IMR-90 (cell line): ENCODE data around the gene CLASP1. TPM values are rescaled to one million over a fixed set of nuclear protein-coding genes. Genes with fewer than 3 reads are reported as not detected.

Experiments
- ATAC-seq: fragments of 200-7000 bp; cut with Tn5 transposase; 2 replicates; pipeline ENCODE4 v1.9.1; 2020; ENCODE audit warnings: low read depth, mild to moderate bottlenecking, moderate library complexity
- BruUV-seq: library from RNA; stranded (reverse); fragments of 400-500 nt; replicated peaks from 2 replicates; lab custom pipeline; 2021; lab: Mats Ljungman, UMichigan
- CTCF ChIA-PET: fragments of 300-600 bp; formaldehyde crosslinking; extraction: SDS; loops from one replicate; lab custom pipeline; 2021; ENCODE audit warnings: antibody characterized with exemption; lab: Yijun Ruan, JAX
- POLR2A ChIA-PET: fragments of 300-600 bp; sonication (Branson Sonifier 250); formaldehyde crosslinking; loops from one replicate; lab custom pipeline; 2022; ENCODE audit warnings: antibody characterized with exemption; ENCODE audit not compliant: unreplicated experiment; lab: Charles Lee
- DNase-seq: peaks from one replicate; pipeline ENCODE4 v3.0.0; 2013
- H2AFZ ChIP-seq: replicated peaks from 2 replicates; pipeline ENCODE3; 2013; ENCODE audit warnings: low read length, mild to moderate bottlenecking; ENCODE audit not compliant: poor library complexity
- H2AK5ac ChIP-seq: 2 replicates; pipeline ENCODE4 v1.6.1; 2013; ENCODE audit warnings: low read depth, low read length, inconsistent platforms
- H2AK9ac ChIP-seq: replicated peaks from 2 replicates; pipeline ENCODE3; 2013; ENCODE audit warnings: mild to moderate bottlenecking, low read depth, low read length, moderate library complexity; ENCODE audit not compliant: poor library complexity
- H2BK120ac ChIP-seq: 2 replicates; pipeline ENCODE4 v1.6.1; 2013; ENCODE audit warnings: low read depth, low read length, inconsistent platforms
- H2BK15ac ChIP-seq: 3 replicates; pipeline ENCODE4 v1.6.1; 2013; ENCODE audit warnings: low read depth, low read length, inconsistent platforms
- H2BK20ac ChIP-seq: 2 replicates; pipeline ENCODE4 v1.6.1; 2013; ENCODE audit warnings: low read depth, mild to moderate bottlenecking, inconsistent platforms, low read length, moderate library complexity
- H2BK5ac ChIP-seq: 2 replicates; pipeline ENCODE4 v1.6.1; 2013; ENCODE audit warnings: mild to moderate bottlenecking, low read depth, low read length, inconsistent platforms; ENCODE audit not compliant: poor library complexity, severe bottlenecking
- H3K14ac ChIP-seq: replicated peaks from 2 replicates; pipeline ENCODE4 v1.6.1; 2013; ENCODE audit warnings: low read depth, low read length, inconsistent platforms
- H3K18ac ChIP-seq: 2 replicates; pipeline ENCODE4 v1.6.1; 2013; ENCODE audit warnings: low read depth, low read length, control low read depth
- H3K23ac ChIP-seq: 2 replicates; pipeline ENCODE4 v1.6.1; 2013; ENCODE audit warnings: low read depth, low read length, inconsistent platforms
- H3K27ac ChIP-seq: 2 replicates; pipeline ENCODE4 v1.5.1; 2013; ENCODE audit warnings: mild to moderate bottlenecking, control low read depth, low read length; ENCODE audit not compliant: insufficient read depth
- H3K27me3 ChIP-seq: 2 replicates; pipeline ENCODE4 v1.6.1; 2013; ENCODE audit warnings: low read length; ENCODE audit not compliant: control insufficient read depth, insufficient read depth
- H3K36me3 ChIP-seq: 2 replicates; pipeline ENCODE4 v1.6.1; 2013; ENCODE audit warnings: low read length, mixed read lengths; ENCODE audit not compliant: control insufficient read depth, insufficient read depth
- H3K4ac ChIP-seq: 2 replicates; pipeline ENCODE4 v1.6.1; 2013; ENCODE audit warnings: low read depth, low read length, inconsistent platforms
- H3K4me1 ChIP-seq: 2 replicates; pipeline ENCODE4 v1.6.1; 2013; ENCODE audit warnings: low read length, mixed read lengths; ENCODE audit not compliant: control insufficient read depth, insufficient read depth
- H3K4me2 ChIP-seq: 2 replicates; pipeline ENCODE4 v1.6.1; 2013; ENCODE audit warnings: low read depth, mild to moderate bottlenecking, control low read depth, low read length, moderate library complexity
- H3K4me3 ChIP-seq: 2 replicates; pipeline ENCODE4 v1.5.1; 2013; ENCODE audit warnings: low read depth, mild to moderate bottlenecking, control low read depth, low read length, moderate library complexity; ENCODE audit not compliant: insufficient read depth
- H3K56ac ChIP-seq: 2 replicates; pipeline ENCODE4 v1.6.1; 2013; ENCODE audit warnings: low read length, inconsistent platforms; ENCODE audit not compliant: insufficient read depth; ENCODE audit errors: extremely low read depth
- H3K79me1 ChIP-seq, 2 experiments: 2 replicates each; pipeline ENCODE4 v1.6.1; 2013; ENCODE audit warnings: low read length in 2 of 2, inconsistent platforms in 1 of 2, low read depth in 1 of 2
- H3K9ac ChIP-seq: 2 replicates; pipeline ENCODE4 v1.6.1; 2013; ENCODE audit warnings: low read depth, low read length, control low read depth
- H3K9me1 ChIP-seq: 2 replicates; pipeline ENCODE4 v1.6.1; 2013; ENCODE audit warnings: low read length, inconsistent platforms; ENCODE audit not compliant: insufficient read depth
- H3K9me3 ChIP-seq: 2 replicates; pipeline ENCODE4 v1.6.1; 2013; ENCODE audit warnings: low read length; ENCODE audit not compliant: control insufficient read depth, insufficient read depth
- H4K20me1 ChIP-seq: 2 replicates; pipeline ENCODE4 v1.6.1; 2013; ENCODE audit warnings: low read length, inconsistent platforms; ENCODE audit not compliant: insufficient read depth
- H4K5ac ChIP-seq: 2 replicates; pipeline ENCODE4 v1.6.1; 2013; ENCODE audit warnings: mild to moderate bottlenecking, low read depth, low read length, control low read depth
- H4K8ac ChIP-seq, 2 experiments: 2 replicates each; pipeline ENCODE4 v1.6.1; 2013; ENCODE audit warnings: low read depth in 2 of 2, low read length in 2 of 2, control low read depth in 1 of 2, inconsistent platforms in 1 of 2
- H4K91ac ChIP-seq: 2 replicates; pipeline ENCODE4 v1.6.1; 2013; ENCODE audit warnings: low read depth, low read length, inconsistent platforms; ENCODE audit not compliant: insufficient read depth
- BHLHE40 ChIP-seq: fragments of 150-350 bp; IDR thresholded peaks from 2 replicates; pipeline ENCODE4 v1.6.1; 2016; ENCODE audit warnings: mild to moderate bottlenecking, low read depth, low read length
- CEBPB ChIP-seq: IDR thresholded peaks from 2 replicates; pipeline ENCODE4 v1.6.1; 2012; ENCODE audit warnings: low read depth, low read length, improper control_type of control experiment
- CHD1 ChIP-seq: IDR thresholded peaks from 2 replicates; pipeline ENCODE4 v1.6.1; 2012; ENCODE audit warnings: low read depth, low read length, improper control_type of control experiment
- FOS ChIP-seq: fragments of 150-350 bp; IDR thresholded peaks from 2 replicates; pipeline ENCODE4 v1.6.1; 2016; ENCODE audit warnings: low read depth, low read length
- MAFK ChIP-seq: IDR thresholded peaks from 2 replicates; pipeline ENCODE4 v1.6.1; 2012; ENCODE audit warnings: low read depth, low read length, improper control_type of control experiment
- MAZ ChIP-seq: IDR thresholded peaks from 2 replicates; pipeline ENCODE4 v1.6.1; 2012; ENCODE audit warnings: low read depth, mild to moderate bottlenecking, low read length, improper control_type of control experiment, moderate library complexity, borderline replicate concordance
- MXI1 ChIP-seq: IDR thresholded peaks from 2 replicates; pipeline ENCODE4 v1.6.1; 2012; ENCODE audit warnings: low read depth, mild to moderate bottlenecking, low read length, moderate library complexity, borderline replicate concordance
- NFE2L2 ChIP-seq: fragments of 150-350 bp; IDR thresholded peaks from 2 replicates; pipeline ENCODE4 v1.6.1; 2016; ENCODE audit warnings: low read depth, mild to moderate bottlenecking, low read length
- POLR2A ChIP-seq: IDR thresholded peaks from 2 replicates; pipeline ENCODE4 v1.6.1; 2012; ENCODE audit warnings: mild to moderate bottlenecking, low read depth, low read length
- RAD21 ChIP-seq: IDR thresholded peaks from 2 replicates; pipeline ENCODE4 v1.6.1; 2012; ENCODE audit warnings: low read length, improper control_type of control experiment
- RCOR1 ChIP-seq: IDR thresholded peaks from 2 replicates; pipeline ENCODE4 v1.6.1; 2012; ENCODE audit warnings: mild to moderate bottlenecking, low read length, improper control_type of control experiment; ENCODE audit not compliant: insufficient replicate concordance
- RFX5 ChIP-seq: IDR thresholded peaks from 2 replicates; pipeline ENCODE4 v1.8.0; 2012; ENCODE audit warnings: low read depth, mild to moderate bottlenecking, low read length, moderate library complexity
- SMC3 ChIP-seq: fragments of 150-350 bp; IDR thresholded peaks from 2 replicates; pipeline ENCODE4 v1.6.1; 2016; ENCODE audit warnings: low read depth, mild to moderate bottlenecking, antibody characterized with exemption, low read length, moderate library complexity
- WGBS, 2 experiments: methylation state at CpG; one replicate each; pipeline versions ENCODE4 v1.1.5 to v1.1.7; 2013; ENCODE audit warnings: missing lambda C conversion rate in 2 of 2; ENCODE audit not compliant: insufficient read length in 1 of 2; ENCODE audit errors: extremely low coverage in 2 of 2; 5-methylcytosine and 5-hydroxymethylcytosine counted together
- dilution Hi-C: fragments of 300-500 bp; cut with HindIII; formaldehyde crosslinking; loops from one replicate; pipeline ENCODE4 v1.14.3; 2018; ENCODE audit warnings: low sequenced_read_pairs; ENCODE audit not compliant: unreplicated experiment
- in situ Hi-C: fragments of 300-500 bp; cut with MboI; formaldehyde crosslinking; loops from 3 replicates; pipeline ENCODE4 v1.14.3; 2019; ENCODE audit warnings: low sequenced_read_pairs, inconsistent platforms, mixed read lengths
- intact Hi-C: fragments of 100-400 bp; cut with micrococcal nuclease; formaldehyde crosslinking; loops from 2 replicates; pipeline ENCODE4 v1.10.0; 2022
- polyA plus RNA-seq, 3 experiments: library from polyadenylated mRNA; depleted of rRNA; stranded (reverse); fragments of >200 nt; gene quantifications; 2 replicates each; pipeline ENCODE4 v1.2.3, GENCODE V29; 2012; ENCODE audit warnings: low replicate concordance in 1 of 3
- total RNA-seq: library from RNA; depleted of rRNA; stranded (reverse); fragments of >200 nt; gene quantifications from 2 replicates; pipeline ENCODE4 v1.2.3, GENCODE V29; 2012
- TF ChIP-seq, protein P1 (sequence below): fragments of 150-350 bp; IDR thresholded peaks from 2 replicates; pipeline ENCODE4 v1.6.1; 2017; ENCODE audit warnings: mild to moderate bottlenecking, antibody characterized with exemption, low read length, low read depth
- TF ChIP-seq, protein P2 (sequence below): fragments of 150-350 bp; IDR thresholded peaks from 2 replicates; pipeline ENCODE4 v1.6.1; 2016; ENCODE audit warnings: low read depth, mild to moderate bottlenecking, low read length, moderate library complexity, borderline replicate concordance
- TF ChIP-seq, protein P3 (sequence below): conservative IDR thresholded peaks from 2 replicates; pipeline ENCODE4 v1.5.1; 2012; ENCODE audit warnings: mild to moderate bottlenecking, low read depth, low read length, improper control_type of control experiment

The CLASP1 gene
- total and polyA plus RNA-seq, 2 of the 4 experiments (the other 2 are of a cell fraction): 12.3 to 33.7 TPM

DNA sequence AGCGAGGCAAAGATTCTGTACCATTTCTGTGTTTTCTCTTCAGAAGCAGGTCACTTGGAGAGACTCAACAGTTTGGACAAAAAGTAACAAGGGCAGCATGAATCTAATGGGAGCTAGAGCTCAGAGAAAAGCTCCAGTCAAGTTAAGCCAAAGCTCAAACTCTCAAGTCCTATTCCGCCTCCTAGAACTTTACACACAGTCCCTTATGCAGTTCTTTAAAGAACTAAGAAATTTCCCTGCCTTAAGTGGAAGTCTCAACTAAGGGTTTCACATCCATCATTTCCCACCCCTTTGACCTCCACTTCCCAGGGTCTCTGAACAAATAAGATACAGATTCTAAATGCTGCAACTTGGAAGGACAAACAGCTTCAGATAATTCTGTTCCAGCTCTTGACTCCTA is 239.9 kb downstream of the CLASP1 start:
- Histone ChIP-seq H3K14ac (no peak overlapping the region), H2AK9ac (no peak overlapping the region), H2BK20ac (no peak overlapping the region), H3K9me1 (peaks cover 5% of the 10 kb centered on the region; the same call in 1 of the 2 replicates), H3K27me3 (no peaks in the 10 kb centered on the region), H2BK120ac (no peak overlapping the region), H3K56ac (no peak overlapping the region), H2AFZ (no peak overlapping the region), H4K8ac (no peak overlapping the region), H3K9ac (no peak overlapping the region), H3K4me1 (no peaks in the 10 kb centered on the region; the same call in 1 of the 2 replicates), H3K79me1 (peaks cover 7 to 21% of the 10 kb centered on the region in 2 experiments; a peak in 2 of 4 replicates), H3K23ac (no peak overlapping the region), H3K9me3 (no peaks in the 10 kb centered on the region), H3K27ac (no peak overlapping the region), H4K91ac (no peak overlapping the region), H4K20me1 (no peaks in the 10 kb centered on the region), H3K4me3 (no peak overlapping the region), H3K18ac (no peak overlapping the region), H3K4me2 (no peak overlapping the region), H3K36me3 (peaks cover 13% of the 10 kb centered on the region), H2BK15ac (no peak overlapping the region), H2AK5ac (no peak overlapping the region), H4K5ac (no peak overlapping the region), H2BK5ac (no peak overlapping the region), H3K4ac (no peak overlapping the region)
- WGBS, 2 experiments: no CpG with 5 or more reads among the region's 2 CpGs
- in situ Hi-C loops: no loop called here
- POLR2A ChIA-PET: interaction anchor here (0.5 kb wide), 1 partner anchor 117 kb away, joined by 3 read pairs; no protein-coding TSS in a partner anchor
- ATAC-seq (peak; percentile 17; the same call in 1 of the 2 replicates), DNase-seq (no peak)
- CTCF ChIA-PET: interaction anchor here (1.0 kb wide), 1 partner anchor 18 kb away, joined by 4 read pairs; no protein-coding TSS in a partner anchor
- intact Hi-C loops: no loop called here
- TF ChIP-seq POLR2A: no peak
- no peak for TF ChIP-seq SMC3
- TF ChIP-seq, protein P1, sequence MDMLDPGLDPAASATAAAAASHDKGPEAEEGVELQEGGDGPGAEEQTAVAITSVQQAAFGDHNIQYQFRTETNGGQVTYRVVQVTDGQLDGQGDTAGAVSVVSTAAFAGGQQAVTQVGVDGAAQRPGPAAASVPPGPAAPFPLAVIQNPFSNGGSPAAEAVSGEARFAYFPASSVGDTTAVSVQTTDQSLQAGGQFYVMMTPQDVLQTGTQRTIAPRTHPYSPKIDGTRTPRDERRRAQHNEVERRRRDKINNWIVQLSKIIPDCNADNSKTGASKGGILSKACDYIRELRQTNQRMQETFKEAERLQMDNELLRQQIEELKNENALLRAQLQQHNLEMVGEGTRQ: no peak
- no peak for TF ChIP-seq NFE2L2
- no peak for TF ChIP-seq MAFK
- TF ChIP-seq BHLHE40: no peak
- TF ChIP-seq FOS: no peak
- TF ChIP-seq RFX5: no peak
- TF ChIP-seq, protein P2, sequence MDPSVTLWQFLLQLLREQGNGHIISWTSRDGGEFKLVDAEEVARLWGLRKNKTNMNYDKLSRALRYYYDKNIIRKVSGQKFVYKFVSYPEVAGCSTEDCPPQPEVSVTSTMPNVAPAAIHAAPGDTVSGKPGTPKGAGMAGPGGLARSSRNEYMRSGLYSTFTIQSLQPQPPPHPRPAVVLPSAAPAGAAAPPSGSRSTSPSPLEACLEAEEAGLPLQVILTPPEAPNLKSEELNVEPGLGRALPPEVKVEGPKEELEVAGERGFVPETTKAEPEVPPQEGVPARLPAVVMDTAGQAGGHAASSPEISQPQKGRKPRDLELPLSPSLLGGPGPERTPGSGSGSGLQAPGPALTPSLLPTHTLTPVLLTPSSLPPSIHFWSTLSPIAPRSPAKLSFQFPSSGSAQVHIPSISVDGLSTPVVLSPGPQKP: no peak
- TF ChIP-seq, protein P3, sequence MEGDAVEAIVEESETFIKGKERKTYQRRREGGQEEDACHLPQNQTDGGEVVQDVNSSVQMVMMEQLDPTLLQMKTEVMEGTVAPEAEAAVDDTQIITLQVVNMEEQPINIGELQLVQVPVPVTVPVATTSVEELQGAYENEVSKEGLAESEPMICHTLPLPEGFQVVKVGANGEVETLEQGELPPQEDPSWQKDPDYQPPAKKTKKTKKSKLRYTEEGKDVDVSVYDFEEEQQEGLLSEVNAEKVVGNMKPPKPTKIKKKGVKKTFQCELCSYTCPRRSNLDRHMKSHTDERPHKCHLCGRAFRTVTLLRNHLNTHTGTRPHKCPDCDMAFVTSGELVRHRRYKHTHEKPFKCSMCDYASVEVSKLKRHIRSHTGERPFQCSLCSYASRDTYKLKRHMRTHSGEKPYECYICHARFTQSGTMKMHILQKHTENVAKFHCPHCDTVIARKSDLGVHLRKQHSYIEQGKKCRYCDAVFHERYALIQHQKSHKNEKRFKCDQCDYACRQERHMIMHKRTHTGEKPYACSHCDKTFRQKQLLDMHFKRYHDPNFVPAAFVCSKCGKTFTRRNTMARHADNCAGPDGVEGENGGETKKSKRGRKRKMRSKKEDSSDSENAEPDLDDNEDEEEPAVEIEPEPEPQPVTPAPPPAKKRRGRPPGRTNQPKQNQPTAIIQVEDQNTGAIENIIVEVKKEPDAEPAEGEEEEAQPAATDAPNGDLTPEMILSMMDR: no peak
- TF ChIP-seq CEBPB: no peak
- no peak for TF ChIP-seq CHD1
- no peak for TF ChIP-seq MAZ
- TF ChIP-seq RCOR1: no peak
- TF ChIP-seq MXI1: no peak
- no peak for TF ChIP-seq RAD21
- no TSS peak for BruUV-seq
- dilution Hi-C loops: no loop called here
